ENCODE measurements around the gene SRA1.

GRCh38 chr5:140544986-140545385, 12.3 kb downstream of the SRA1 start:
- TF ChIP-seq POLR2A (IDR thresholded peaks at IDR 0.05; ENCODE audit: low read depth, low read length) (no peak), POLR2AphosphoS5 (IDR thresholded peaks at IDR 0.05; ENCODE audit: low read depth, low read length) (no peak), TAF1 (IDR thresholded peaks at IDR 0.05; ENCODE audit: low read depth, low read length) (no peak)

All from GM12891 (cell line).